Osteocyte (in vitro differentiated cells): ENCODE results near the gene HLA-DMA. TPM values are rescaled to one million over a fixed set of nuclear protein-coding genes. Genes with fewer than 3 reads are reported as not detected.

Experiments
- DNase-seq: peaks from one replicate; pipeline ENCODE4 v3.0.0; 2021; ENCODE audit warnings: mixed read lengths; ENCODE audit not compliant: unreplicated experiment; ENCODE audit errors: extremely low spot score
- H3K27ac Mint-ChIP-seq: one replicate; pipeline ENCODE4 v1.8.0; 2021; ENCODE audit warnings: mild to moderate bottlenecking, mixed read lengths; ENCODE audit not compliant: unreplicated experiment
- H3K27me3 Mint-ChIP-seq: one replicate; pipeline ENCODE4 v1.8.0; 2021; ENCODE audit warnings: mixed read lengths; ENCODE audit not compliant: unreplicated experiment
- H3K36me3 Mint-ChIP-seq: one replicate; pipeline ENCODE4 v1.8.0; 2021; ENCODE audit warnings: mixed read lengths; ENCODE audit not compliant: unreplicated experiment
- H3K4me1 Mint-ChIP-seq: one replicate; pipeline ENCODE4 v1.8.0; 2021; ENCODE audit warnings: mixed read lengths; ENCODE audit not compliant: unreplicated experiment
- H3K4me3 Mint-ChIP-seq: one replicate; pipeline ENCODE4 v1.8.0; 2021; ENCODE audit warnings: mild to moderate bottlenecking, moderate library complexity, mixed read lengths; ENCODE audit not compliant: unreplicated experiment
- H3K9me3 Mint-ChIP-seq: one replicate; pipeline ENCODE4 v1.8.0; 2021; ENCODE audit warnings: mixed read lengths; ENCODE audit not compliant: unreplicated experiment
- CTCF ChIP-seq: fragments of 200-600 bp; sonication (generic); IDR thresholded peaks from 2 replicates; pipeline ENCODE4 v1.5.0; 2021; ENCODE audit warnings: antibody characterized with exemption, mild to moderate bottlenecking, moderate library complexity
- total RNA-seq: library from RNA; stranded (reverse); gene quantifications from 2 replicates; pipeline ENCODE4 v1.2.1, GENCODE V29; 2021

Gene HLA-DMA
- total RNA-seq, 1 donor from 2014 or later: 3.0 TPM

GRCh38 chr6:32968093-32968866 is 15.4 kb upstream of the HLA-DMA start, which contains the start of gene BRD2:
BRD2 (plus strand) TSS chr6:32968594; CDS start chr6:32972899, 4,305 bp downstream.
- no peak for TF ChIP-seq CTCF
- DNase-seq: peak; percentile 98
- H3K4me3 Mint-ChIP-seq: peak within 1 kb of the TSS; percentile 91
- H3K27me3 Mint-ChIP-seq: no peaks in the 10 kb centered on the region
- H3K27ac Mint-ChIP-seq: peak within 1 kb of the TSS; percentile 100
- peaks cover 15% of the 10 kb centered on the region for H3K36me3 Mint-ChIP-seq
- peaks cover 22% of the 10 kb centered on the region for H3K4me1 Mint-ChIP-seq
- no peaks in the 10 kb centered on the region for H3K9me3 Mint-ChIP-seq

GRCh38 chr6:32967151-32968091 is 14.5 kb upstream of the HLA-DMA start:
- Mint-ChIP-seq H3K27me3 (no peaks in the 10 kb centered on the region), H3K9me3 (no peaks in the 10 kb centered on the region), H3K4me1 (peaks cover 24% of the 10 kb centered on the region), H3K36me3 (peaks cover 6% of the 10 kb centered on the region), H3K27ac (peak overlapping the region; percentile 100), H3K4me3 (peak overlapping the region; percentile 91)
- peak; percentile 70 for TF ChIP-seq CTCF
- DNase-seq: no peak

GRCh38 chr6:32964776-32965175 is 11.9 kb upstream of the HLA-DMA start:
- no peaks in the 10 kb centered on the region for H3K36me3 Mint-ChIP-seq
- H3K4me1 Mint-ChIP-seq: peaks cover 24% of the 10 kb centered on the region
- DNase-seq: no peak
- H3K4me3 Mint-ChIP-seq: no peak overlapping the region
- no peaks in the 10 kb centered on the region for H3K27me3 Mint-ChIP-seq
- no peak overlapping the region for H3K27ac Mint-ChIP-seq
- TF ChIP-seq CTCF: no peak
- H3K9me3 Mint-ChIP-seq: peaks cover 9% of the 10 kb centered on the region

- H3K27me3 Mint-ChIP-seq: no peaks in the 10 kb centered on the region
- DNase-seq: no peak
- TF ChIP-seq CTCF: no peak
- peaks cover 24% of the 10 kb centered on the region for H3K4me1 Mint-ChIP-seq
- no peaks in the 10 kb centered on the region for H3K36me3 Mint-ChIP-seq
- no peak overlapping the region for H3K4me3 Mint-ChIP-seq
- H3K9me3 Mint-ChIP-seq: peaks cover 9% of the 10 kb centered on the region
- H3K27ac Mint-ChIP-seq: no peak overlapping the region
Measured at GRCh38 chr6:32963866-32964265, 11.0 kb upstream of the HLA-DMA start.
